ENCODE results near the gene ZBTB12.
"Not testable (repeated sequence)": the region's sequence is repeated elsewhere in the genome, so short reads cannot be mapped to it uniquely, and the experiment has no call there.

ZBTB12 gene

GRCh38 chr6:31874836-31875572 is 26.9 kb downstream of the ZBTB12 start:
- no peak for DNase-seq

- DNase-seq = no peak
Measured at GRCh38 chr6:31874084-31874670, 27.7 kb downstream of the ZBTB12 start.

GRCh38 chr6:31871046-31871659 is 30.7 kb downstream of the ZBTB12 start:
- DNase-seq = no peak

- DNase-seq = no peak
Measured at GRCh38 chr6:31870385-31870921, 31.4 kb downstream of the ZBTB12 start.

- no peak for DNase-seq
Measured at GRCh38 chr6:31869343-31869742, 32.5 kb downstream of the ZBTB12 start.

GRCh38 chr6:31868658-31868971 is 33.3 kb downstream of the ZBTB12 start:
- not testable (repeated sequence) for DNase-seq

GRCh38 chr6:31865205-31866118 is 36.4 kb downstream of the ZBTB12 start:
- DNase-seq = no peak

GRCh38 chr6:31864818-31865204 is 37.1 kb downstream of the ZBTB12 start:
- no peak for DNase-seq

GRCh38 chr6:31864123-31864562 is 37.7 kb downstream of the ZBTB12 start:
- not testable (repeated sequence) for DNase-seq

GRCh38 chr6:31862344-31863235 is 39.3 kb downstream of the ZBTB12 start, which contains the start of gene NEU1:
TSS of gene NEU1 (minus strand) at chr6:31862821. CDS start at chr6:31862776, 45 bp downstream.
- peak; percentile 98 to 99 for DNase-seq

GRCh38 chr6:31861919-31862343 is 40.0 kb downstream of the ZBTB12 start:
- DNase-seq = no peak

GRCh38 chr6:31861150-31861549 is 40.7 kb downstream of the ZBTB12 start:
- DNase-seq = no peak

GRCh38 chr6:31860349-31860748 is 41.5 kb downstream of the ZBTB12 start:
- DNase-seq = no peak

GRCh38 chr6:31859923-31860322 is 42.0 kb downstream of the ZBTB12 start:
- no peak for DNase-seq

GRCh38 chr6:31858707-31859106 is 43.2 kb downstream of the ZBTB12 start:
- DNase-seq = no peak

GRCh38 chr6:31857774-31858173 is 44.1 kb downstream of the ZBTB12 start:
- DNase-seq = not testable (repeated sequence)

GRCh38 chr6:31851980-31852718 is 49.7 kb downstream of the ZBTB12 start:
- DNase-seq = not testable (repeated sequence)

GRCh38 chr6:31851485-31851832 is 50.4 kb downstream of the ZBTB12 start:
- no peak for DNase-seq

- no peak for DNase-seq
Measured at GRCh38 chr6:31850765-31851484, 51.0 kb downstream of the ZBTB12 start.

All from activated CD4-positive, alpha-beta T cell treated with anti-CD3 and anti-CD28 coated beads, Interleukin-2, amount 50 U/mL, for 4 hours (primary cell).